B cell (primary cell): ENCODE measurements around the gene GIGYF1. TPM values are rescaled to one million over a fixed set of nuclear protein-coding genes. Genes with fewer than 3 reads are reported as not detected.

Source experiments
- ATAC-seq: fragments of 200-7000 bp; cut with Tn5 transposase; one replicate; pipeline ENCODE4 v1.10.0; 2021; ENCODE audit warnings: low read depth, mild to moderate bottlenecking, moderate number of reproducible peaks, moderate library complexity
- CTCF ChIA-PET: fragments of 350-600 bp; sonication (Branson Sonifier 250); formaldehyde crosslinking; loops from one replicate; lab custom pipeline; 2021; ENCODE audit warnings: antibody characterized with exemption, inconsistent platforms; lab: Charles Lee
- POLR2A ChIA-PET: fragments of 350-600 bp; sonication (Branson Sonifier 250); formaldehyde crosslinking; loops from one replicate; lab custom pipeline; 2021; ENCODE audit warnings: antibody characterized with exemption; lab: Charles Lee
- DNase-seq: peaks from one replicate; pipeline ENCODE4 v3.0.0; 2013
- H2AFZ ChIP-seq: 2 replicates; pipeline ENCODE4 v1.6.1; 2012; ENCODE audit warnings: mild to moderate bottlenecking, low read depth, low read length; ENCODE audit not compliant: insufficient read depth, poor library complexity, severe bottlenecking
- H3K27ac ChIP-seq, 2 donors: 1 replicate in 1 of 2; 2 replicates in 1 of 2; pipeline ENCODE4 v1.5.1; 2012 to 2013; ENCODE audit warnings: low read length in 2 of 2, mild to moderate bottlenecking in 2 of 2, moderate library complexity in 1 of 2
- H3K27me3 ChIP-seq, 4 experiments: fragments of 200-600 bp in 1 of 4; sonication (generic) in 1 of 4; replicated peaks in 1 of 4; 1 replicate in 2 of 4; 2 replicates in 2 of 4; pipeline versions ENCODE4 v1.6.1 to v1.7.0; 2013 to 2016; ENCODE audit warnings: low read length in 3 of 4, mild to moderate bottlenecking in 2 of 4, mixed read lengths in 1 of 4, moderate library complexity in 1 of 4; ENCODE audit not compliant: insufficient read depth in 4 of 4, control insufficient read depth in 3 of 4; ENCODE audit errors: control extremely low read depth in 1 of 4
- H3K36me3 ChIP-seq, 2 experiments: replicated peaks in 1 of 2; 1 replicate in 1 of 2; 2 replicates in 1 of 2; pipeline versions ENCODE4 v1.6.1 to v1.7.1; 2013; ENCODE audit warnings: low read length in 1 of 2; ENCODE audit not compliant: insufficient read depth in 2 of 2, control insufficient read depth in 1 of 2; ENCODE audit errors: control extremely low read depth in 1 of 2, extremely low read depth in 1 of 2
- H3K4me1 ChIP-seq, 2 donors: fragments of 200-600 bp in 1 of 2; sonication (generic) in 1 of 2; 1 replicate in 1 of 2; 2 replicates in 1 of 2; pipeline versions ENCODE4 v1.5.1 to v1.6.1; 2013 to 2017; ENCODE audit warnings: low read length in 2 of 2; ENCODE audit not compliant: control insufficient read depth in 2 of 2, insufficient read depth in 2 of 2
- H3K4me2 ChIP-seq: replicated peaks from 2 replicates; pipeline ENCODE3; 2012; ENCODE audit warnings: mild to moderate bottlenecking, low read depth, low read length; ENCODE audit not compliant: poor library complexity, severe bottlenecking
- H3K4me3 ChIP-seq, 5 experiments: fragments of 200-600 bp in 1 of 5; sonication (generic) in 1 of 5; 1 replicate in 3 of 5; 2 replicates in 2 of 5; pipeline versions ENCODE4 v1.5.1 to v1.7.0; 2011 to 2016; ENCODE audit warnings: low read length in 4 of 5, mild to moderate bottlenecking in 4 of 5, low read depth in 2 of 5, control low read depth in 1 of 5, moderate library complexity in 1 of 5; ENCODE audit not compliant: insufficient read depth in 1 of 5; ENCODE audit errors: control extremely low read depth in 1 of 5, extremely low read depth in 1 of 5
- H3K79me2 ChIP-seq: fragments of 200-600 bp; sonication (generic); one replicate; pipeline ENCODE4 v1.6.0; 2016; ENCODE audit warnings: low read length; ENCODE audit not compliant: control insufficient read depth, insufficient read depth
- H3K9ac ChIP-seq: fragments of 200-600 bp; sonication (generic); 2 replicates; pipeline ENCODE4 v1.6.1; 2017; ENCODE audit warnings: mild to moderate bottlenecking, low read length, moderate library complexity
- H3K9me3 ChIP-seq, 3 donors: one replicate each; pipeline versions ENCODE4 v1.6.1 to v1.7.1; 2013; ENCODE audit warnings: low read length in 2 of 3; ENCODE audit not compliant: control insufficient read depth in 2 of 3, insufficient read depth in 1 of 3; ENCODE audit errors: control extremely low read depth in 1 of 3
- H4K20me1 ChIP-seq: 2 replicates; pipeline ENCODE4 v1.6.0; 2012; ENCODE audit warnings: mild to moderate bottlenecking, low read length; ENCODE audit not compliant: insufficient read depth, control insufficient read depth, poor library complexity, severe bottlenecking
- H3K27ac Mint-ChIP-seq: one replicate; pipeline ENCODE4 v1.8.0; 2021; ENCODE audit warnings: mixed read lengths
- H3K27me3 Mint-ChIP-seq: one replicate; pipeline ENCODE4 v1.8.0; 2021; ENCODE audit warnings: mixed read lengths
- H3K4me1 Mint-ChIP-seq: one replicate; pipeline ENCODE4 v1.8.0; 2021; ENCODE audit warnings: mixed read lengths
- H3K4me3 Mint-ChIP-seq: one replicate; pipeline ENCODE4 v1.8.0; 2021; ENCODE audit warnings: mixed read lengths
- H3K9me3 Mint-ChIP-seq: one replicate; pipeline ENCODE4 v1.8.0; 2022; ENCODE audit warnings: mixed read lengths; ENCODE audit not compliant: insufficient read depth
- CTCF ChIP-seq: fragments of 200-600 bp; IDR thresholded peaks from one replicate; pipeline ENCODE4 v1.8.0; 2022; ENCODE audit warnings: antibody characterized with exemption, mild to moderate bottlenecking
- EZH2 ChIP-seq: IDR thresholded peaks from 2 replicates; pipeline ENCODE4 v1.6.1; 2012; ENCODE audit warnings: borderline replicate concordance, low read depth, mild to moderate bottlenecking, moderate library complexity, low read length; ENCODE audit not compliant: insufficient read depth, poor library complexity, severe bottlenecking
- WGBS: methylation state at CpG from one replicate; pipeline ENCODE4 v1.1.5; 2013; ENCODE audit warnings: missing lambda C conversion rate; ENCODE audit not compliant: insufficient coverage; 5-methylcytosine and 5-hydroxymethylcytosine counted together
- intact Hi-C: fragments of 100-400 bp; cut with micrococcal nuclease; formaldehyde crosslinking; loops from one replicate; pipeline ENCODE4 v1.10.0; 2022
- polyA plus RNA-seq: library from polyadenylated mRNA; depleted of rRNA; stranded (reverse); fragments of >200 nt; gene quantifications from 2 replicates; pipeline ENCODE4 v1.2.3, GENCODE V29; 2012
- total RNA-seq, 2 donors: library from RNA; stranded (reverse); fragments of 120-200 nt in 1 of 2; gene quantifications; 1 replicate in 1 of 2; 2 replicates in 1 of 2; pipeline versions ENCODE4 v1.2.3 to v1.2.4, GENCODE V29; 2013 to 2022

Gene GIGYF1
- total and polyA plus RNA-seq, 2 donors (not counting 1 experiment from before 2014, with no cell fraction given), result 45.9 to 134 TPM

- Histone ChIP-seq H3K27me3 (no peaks in the 10 kb centered on the region), H3K9me3 (no peaks in the 10 kb centered on the region), H3K4me3 (peak overlapping the region; percentile 57 to 96 (median 87)), H3K36me3 (peaks cover 0 to 3% of the 10 kb centered on the region in 2 experiments), H4K20me1 (no peaks in the 10 kb centered on the region), H2AFZ (peak overlapping the region; percentile 99), H3K4me2 (peak overlapping the region; percentile 97), H3K9ac (peak overlapping the region; percentile 92), H3K27ac (peak overlapping the region in 1 of 2 donors; percentile 86), H3K4me1 (peaks cover 8 to 20% of the 10 kb centered on the region in 2 donors), H3K79me2 (peaks cover 14% of the 10 kb centered on the region)
- H3K27me3 Mint-ChIP-seq, result no peaks in the 10 kb centered on the region
- H3K4me3 Mint-ChIP-seq, result peak overlapping the region; percentile 94
- H3K27ac Mint-ChIP-seq, result peak overlapping the region; percentile 85
- POLR2A ChIA-PET, result interaction anchor here (0.6 to 2.0 kb wide), 5 partner anchors 12 to 147 kb away, joined by 6 to 29 read pairs (median 11); partner anchors contain the start of genes FBXO24, GIGYF1, LRCH4 and MOSPD3
- H3K9me3 Mint-ChIP-seq, result no peaks in the 10 kb centered on the region
- WGBS, result 58% methylated on average over 26 of the region's 34 CpGs
- peaks cover 20% of the 10 kb centered on the region for H3K4me1 Mint-ChIP-seq
- CTCF ChIA-PET, result interaction anchor here (1.1 to 3.6 kb wide), 5 partner anchors 15 to 270 kb away, joined by 4 to 101 read pairs (median 12); partner anchors contain the start of genes FBXO24, LRCH4, PPP1R35 and SLC12A9
- intact Hi-C loops, result loop anchor here (1.0 to 10.0 kb wide), 4 partner anchors 97 to 270 kb away; partner anchors contain the start of genes FBXO24, LRCH4, PPP1R35 and TSC22D4
- peak; percentile 22 for DNase-seq
- TF ChIP-seq EZH2 (no peak), CTCF (no peak)
- ATAC-seq, result no peak
Observed at GRCh38 chr7:100706672-100707311, 12.7 kb upstream of the GIGYF1 start.
